RKO (cell line): ENCODE data around the gene SH3RF3.

Source experiments
- DNase-seq: peaks from one replicate; pipeline ENCODE4 v3.0.0-alpha.2; 2016; ENCODE audit warnings: low spot score

SH3RF3 gene

DNA sequence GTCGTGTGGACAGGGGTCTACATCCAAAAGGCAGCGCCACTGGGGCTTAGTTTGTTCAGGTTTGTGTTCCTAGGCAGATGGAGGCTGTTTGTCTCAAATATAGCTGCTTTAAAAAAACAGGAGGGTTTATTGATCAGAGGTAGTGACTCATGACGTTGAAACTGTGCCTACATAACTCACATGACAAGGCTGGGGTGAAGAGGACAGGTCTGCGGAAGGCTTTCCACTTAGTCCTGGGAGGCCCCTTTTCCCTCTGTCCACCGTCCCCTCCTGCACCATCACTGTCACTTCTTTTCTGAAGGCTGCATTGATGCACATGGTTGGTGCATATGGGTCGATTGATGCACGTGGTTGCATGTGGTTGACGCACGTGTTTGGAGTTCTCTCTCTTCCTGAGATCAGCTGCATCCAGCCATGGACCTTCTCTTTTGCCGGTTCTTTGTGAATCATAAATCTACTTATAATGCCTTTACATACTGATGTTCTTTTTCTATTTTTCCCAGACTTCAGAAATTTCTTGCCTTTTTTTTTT, 10.9 kb downstream of the SH3RF3 start:
- DNase-seq, result no peak

DNA sequence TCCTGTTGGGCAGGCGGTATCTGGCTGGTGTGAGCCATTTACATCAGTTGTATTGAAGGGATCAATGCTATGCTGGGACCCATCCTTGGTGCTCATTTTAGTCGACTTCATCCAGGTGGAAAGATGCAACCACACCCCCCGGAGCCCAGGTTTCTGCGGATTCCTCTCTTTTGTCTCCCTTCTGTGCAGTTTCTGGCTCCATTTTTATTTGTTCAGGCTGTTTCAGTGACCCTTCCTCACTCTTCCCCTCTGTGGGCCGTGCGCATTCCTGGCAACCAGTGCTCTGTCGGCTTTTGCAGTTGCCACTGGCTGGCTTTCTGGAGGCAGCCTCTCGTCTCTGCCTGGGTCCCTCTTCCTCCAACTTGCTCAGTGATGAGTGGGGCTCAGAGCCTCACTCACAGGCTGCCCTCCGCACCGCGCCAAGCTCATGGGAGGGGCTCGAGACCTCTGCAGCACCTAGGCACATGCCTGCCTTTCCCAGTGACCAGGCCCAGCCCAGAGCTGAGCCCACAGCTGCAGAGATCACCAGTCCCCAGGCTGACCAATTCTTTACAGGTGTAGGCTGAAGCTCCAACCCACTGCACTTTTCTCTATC, 12.1 kb downstream of the SH3RF3 start:
- no peak for DNase-seq

DNA sequence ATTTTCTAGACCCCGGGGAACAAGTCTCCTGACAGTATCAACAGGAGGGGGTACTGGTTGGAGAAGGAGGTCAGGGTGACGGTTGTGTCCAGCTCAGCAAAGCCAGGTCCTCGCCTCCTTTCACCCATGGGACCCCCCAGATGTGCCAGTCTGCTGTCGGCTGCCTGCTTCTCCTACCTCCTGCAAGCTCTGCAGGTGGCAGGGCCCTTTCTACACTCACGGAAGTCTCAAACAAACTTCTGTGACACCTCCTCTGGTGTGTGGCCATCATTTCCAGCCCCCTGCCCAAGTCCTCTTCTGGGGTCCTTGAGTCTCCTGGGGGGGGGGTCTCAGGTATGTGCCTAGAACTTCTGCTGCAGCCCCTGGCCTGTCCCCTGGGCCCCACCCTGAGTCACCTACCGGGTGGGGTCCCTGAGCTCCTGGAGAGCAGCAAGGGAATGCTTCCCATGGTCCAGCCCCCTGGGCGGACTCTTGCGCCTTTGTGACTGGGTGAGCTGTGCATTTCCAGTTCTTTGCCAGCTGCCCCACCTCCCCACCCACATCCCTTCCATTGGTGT, 12.8 kb downstream of the SH3RF3 start:
- DNase-seq, result no peak

DNA sequence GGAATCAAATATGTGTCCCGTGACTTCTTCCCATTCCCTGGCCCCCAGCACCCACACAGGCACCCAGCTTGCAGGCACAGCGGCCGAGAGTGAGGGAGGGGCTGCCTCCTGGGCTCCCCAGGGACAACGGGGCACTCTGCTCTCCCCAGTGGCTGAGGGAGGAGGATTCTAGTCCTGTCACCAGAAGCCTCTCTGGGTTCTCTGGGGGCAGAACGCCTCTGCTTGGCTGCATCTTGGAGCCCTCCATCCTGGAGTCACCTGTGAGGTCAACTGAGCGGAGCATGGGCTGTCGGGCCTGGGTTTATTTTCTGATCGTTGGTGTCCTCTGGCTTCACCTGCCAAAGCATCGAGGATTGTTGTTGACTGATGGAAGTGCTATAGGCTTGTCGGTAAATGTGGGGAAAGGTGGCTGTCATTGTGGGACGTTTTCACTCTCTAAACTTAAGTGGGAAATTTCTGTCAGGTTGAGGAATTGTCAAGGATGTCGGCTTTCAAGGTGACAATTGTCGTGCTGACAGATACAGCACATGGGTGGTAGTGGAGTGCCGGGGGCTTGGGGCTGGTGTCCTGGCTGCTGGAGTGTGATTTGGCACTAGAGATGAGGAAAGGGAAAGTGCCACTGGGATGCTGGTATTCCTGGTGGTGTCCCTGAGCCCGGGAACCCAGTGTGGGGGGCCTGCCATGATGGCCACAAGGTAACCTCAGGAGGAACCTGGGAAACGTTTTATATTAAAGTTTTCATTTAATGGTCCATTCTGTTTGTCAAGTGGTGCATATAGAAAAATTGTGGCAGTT, 13.6 kb downstream of the SH3RF3 start:
- no peak for DNase-seq

DNA sequence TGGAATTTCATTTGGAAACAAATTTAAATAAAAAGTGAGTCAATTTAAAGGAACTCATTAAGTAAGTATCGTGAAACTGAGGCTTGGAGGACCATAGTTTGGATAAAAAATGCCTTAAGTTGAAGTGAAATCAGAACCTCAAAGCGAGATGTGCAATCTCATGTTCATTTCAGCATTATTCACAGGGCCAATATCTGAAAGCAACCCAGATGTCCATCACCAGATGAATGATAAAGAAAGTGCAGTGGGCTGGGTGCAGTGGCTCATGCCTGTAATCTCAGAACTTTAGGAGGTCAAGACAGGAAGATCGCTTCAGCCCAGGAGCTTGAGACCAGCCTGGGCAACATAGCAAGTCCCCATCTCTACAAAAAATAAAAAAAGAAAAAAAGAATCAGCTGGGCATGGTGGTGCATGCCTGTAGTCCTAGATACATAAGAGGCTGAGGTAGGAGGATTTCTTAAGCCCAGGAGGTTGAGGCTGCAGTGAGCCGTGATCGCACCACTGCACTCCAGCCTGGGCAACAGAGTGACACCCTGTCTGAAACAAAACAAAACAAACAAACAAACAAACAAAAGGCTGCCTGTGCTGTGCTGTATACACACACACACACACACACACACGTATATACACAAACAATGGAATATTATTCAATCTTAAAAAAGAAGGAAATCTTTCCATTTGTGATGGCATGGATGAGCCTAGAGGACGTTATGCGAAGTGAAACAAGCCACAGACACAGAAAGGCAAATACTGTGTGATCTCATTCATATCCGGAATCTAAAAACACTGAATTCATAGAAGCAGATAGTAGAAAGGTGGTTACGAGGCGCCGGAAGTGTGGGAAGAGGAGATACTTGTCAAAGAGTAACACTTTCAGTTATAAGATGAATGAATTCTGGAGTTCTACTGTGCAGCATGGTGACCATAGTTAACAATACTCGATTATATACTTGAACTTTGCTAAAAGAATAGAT, 14.5 kb downstream of the SH3RF3 start:
- no peak for DNase-seq

DNA sequence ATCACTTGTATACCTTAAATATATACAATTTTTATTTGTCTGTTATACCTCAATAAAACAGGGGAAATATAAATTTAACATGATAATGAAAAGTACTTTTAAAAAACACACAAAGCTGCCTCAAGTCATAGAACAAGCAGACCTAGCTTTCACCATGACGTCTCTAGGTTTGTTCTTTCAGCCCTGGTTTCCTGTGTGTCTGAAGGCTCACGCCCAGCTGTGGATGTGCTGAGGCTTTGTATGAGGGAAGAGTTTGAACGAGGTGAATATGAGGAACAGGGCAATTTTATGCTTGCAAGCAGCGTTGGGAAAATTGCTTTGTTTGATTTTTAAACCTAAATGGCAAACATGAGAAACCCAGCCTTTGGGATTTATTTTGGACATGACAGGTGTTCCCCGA, 15.3 kb downstream of the SH3RF3 start:
- no peak for DNase-seq

DNA sequence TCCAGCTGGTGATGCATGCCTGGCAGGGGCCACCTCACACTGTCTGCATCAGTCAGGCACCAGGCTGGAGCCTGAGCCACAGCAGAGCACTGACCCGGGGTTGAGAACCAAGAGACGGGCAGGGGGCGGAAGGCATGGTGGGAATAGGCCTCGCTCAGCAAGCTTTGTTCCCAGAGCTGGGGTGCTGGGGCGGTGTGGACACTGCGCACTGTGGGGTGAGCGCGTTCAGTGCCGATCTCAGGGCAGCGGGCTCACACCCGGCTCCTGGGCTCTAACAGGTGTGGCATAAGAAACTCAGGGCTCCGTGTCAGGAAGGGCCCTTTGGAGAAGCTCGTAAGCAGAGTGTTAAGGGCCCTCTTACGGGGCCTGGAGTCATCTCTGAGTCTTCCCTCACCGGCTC, 15.7 kb downstream of the SH3RF3 start:
- DNase-seq, result no peak

DNA sequence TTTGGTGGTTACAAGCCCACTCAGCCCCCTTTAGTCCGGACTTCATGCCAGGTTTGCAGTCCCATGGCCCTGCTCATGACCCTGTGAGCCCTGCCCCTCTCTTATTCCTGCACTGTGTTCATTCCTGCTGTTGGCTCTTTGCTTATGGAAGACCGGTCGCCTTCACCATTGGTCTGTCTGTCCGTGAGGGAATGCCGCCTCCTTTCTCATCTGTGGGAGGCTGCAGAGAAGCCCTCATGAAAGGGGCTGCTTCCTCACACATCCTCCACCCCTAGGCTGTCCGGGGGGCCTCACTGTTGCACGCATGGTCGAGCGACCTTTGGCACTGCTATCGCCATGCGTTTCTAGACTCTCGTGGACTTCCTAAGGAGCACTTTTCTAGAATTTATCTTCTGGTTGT, 16.3 kb downstream of the SH3RF3 start:
- DNase-seq, result no peak

DNA sequence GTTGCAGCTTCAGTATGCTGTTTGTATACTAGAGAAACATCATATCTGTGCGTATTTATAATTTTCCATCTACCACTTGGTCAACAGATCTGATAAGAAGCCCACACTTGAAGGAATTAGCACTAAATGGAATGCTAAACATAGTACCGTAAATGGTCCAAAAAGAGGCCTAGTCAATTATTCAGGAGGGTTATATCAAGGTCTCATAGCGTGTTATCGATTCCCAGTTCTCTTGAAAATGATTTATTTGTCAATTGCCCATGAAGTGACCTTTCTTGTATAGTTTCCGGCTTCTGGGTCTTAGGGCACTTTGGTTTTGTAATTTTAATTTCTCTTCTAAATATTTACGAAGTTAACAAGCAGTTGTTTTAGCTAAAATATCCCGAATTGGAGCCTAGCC, 18.4 kb downstream of the SH3RF3 start:
- DNase-seq, result no peak

DNA sequence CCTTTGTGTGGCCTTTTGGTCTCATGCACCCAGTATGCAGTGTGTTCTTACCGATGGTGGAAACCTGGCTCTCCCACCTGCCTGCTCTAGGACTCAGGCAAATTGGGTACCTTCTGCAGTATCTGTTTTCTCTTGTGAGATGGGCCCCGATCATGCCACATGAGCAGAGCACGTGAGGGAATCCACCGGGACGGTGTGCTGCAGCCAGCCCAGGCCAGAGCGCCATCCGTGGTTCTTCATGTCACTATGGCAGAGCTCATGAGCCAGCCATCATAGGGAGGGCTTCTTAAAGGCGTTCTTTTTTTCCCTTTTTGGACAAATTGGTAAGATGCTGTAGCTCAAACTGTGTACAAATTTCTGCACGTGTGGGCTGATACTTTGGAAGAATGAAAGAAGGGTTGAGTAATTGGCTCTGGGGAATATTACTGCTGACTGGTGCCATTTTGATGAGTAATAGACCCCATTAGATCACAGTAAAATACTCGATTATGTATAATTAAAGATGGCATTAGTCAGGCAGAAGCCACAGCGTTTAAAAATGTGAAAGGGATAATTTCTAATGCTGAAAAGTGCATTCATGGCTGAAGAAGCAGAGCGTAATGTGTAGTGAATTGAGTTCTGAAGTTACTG, 19.2 kb downstream of the SH3RF3 start:
- DNase-seq, result no peak

DNA sequence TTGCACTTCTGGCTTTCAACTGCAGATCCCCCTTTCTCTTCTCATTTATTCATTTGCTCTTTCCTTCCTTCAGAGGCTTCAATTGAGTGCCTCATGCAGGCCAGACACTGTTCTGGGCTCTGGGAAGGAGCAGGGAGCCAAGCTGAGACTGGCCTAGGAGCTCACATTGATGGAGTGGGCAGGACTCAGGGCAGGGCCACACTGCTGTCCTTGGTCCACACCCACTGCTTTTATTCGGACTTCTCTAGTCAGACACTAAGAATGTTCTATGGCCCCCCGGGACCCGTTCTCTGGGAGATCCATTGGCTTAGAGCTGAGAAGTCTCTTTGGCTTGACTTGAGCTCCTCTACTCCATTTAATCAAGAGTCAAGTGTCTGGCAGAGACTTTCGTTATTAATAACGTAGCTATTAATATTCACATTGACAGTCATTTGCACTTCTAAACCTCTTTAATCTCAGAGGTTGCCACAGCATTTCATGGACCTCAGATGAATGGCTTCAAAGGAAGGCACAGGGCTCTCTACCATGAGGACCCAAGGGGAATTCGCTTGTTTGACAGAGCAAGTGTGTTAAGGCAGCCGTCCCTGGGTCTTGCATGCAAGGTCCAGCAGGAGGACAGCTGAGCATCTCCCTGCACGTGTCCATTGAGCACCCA, 20.1 kb downstream of the SH3RF3 start:
- no peak for DNase-seq

DNA sequence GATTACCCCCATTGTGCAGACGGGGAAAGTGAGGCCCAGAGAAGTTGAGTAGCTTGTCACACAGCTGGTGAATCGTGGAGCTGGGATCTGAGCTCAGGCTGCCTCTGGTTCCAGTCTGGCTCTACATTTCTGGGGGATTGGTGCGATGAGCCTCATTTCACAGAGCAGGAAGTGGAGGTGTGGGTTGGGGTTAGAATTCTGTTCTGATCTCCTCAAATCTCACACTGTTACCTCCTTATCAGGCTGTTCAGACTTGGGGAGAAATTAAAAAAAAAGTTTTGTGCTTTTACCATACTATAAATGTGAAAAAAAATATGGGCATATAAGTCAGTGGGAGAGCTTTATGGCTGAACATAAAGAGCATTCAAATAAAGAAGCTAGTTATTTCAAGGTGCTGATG, 21.6 kb downstream of the SH3RF3 start:
- DNase-seq, result no peak

DNA sequence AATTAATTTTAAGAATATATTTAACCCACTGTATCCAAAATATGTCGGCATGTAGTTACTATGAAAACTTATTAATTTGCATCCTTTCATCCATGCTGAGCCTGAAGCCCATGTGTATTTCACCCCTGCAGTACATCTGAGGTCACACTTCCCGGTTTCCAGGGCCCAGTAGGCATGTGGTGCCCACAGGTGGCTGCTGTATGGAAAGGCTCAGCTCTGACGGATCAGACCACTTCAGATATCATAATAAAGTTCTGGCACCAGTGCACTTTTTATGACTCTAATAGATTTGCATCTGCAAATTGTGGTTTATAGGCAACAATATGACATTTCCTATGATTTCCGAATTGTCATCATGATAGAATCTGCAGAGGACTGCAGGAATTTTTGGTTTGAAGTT, 22.5 kb downstream of the SH3RF3 start:
- DNase-seq, result no peak

DNA sequence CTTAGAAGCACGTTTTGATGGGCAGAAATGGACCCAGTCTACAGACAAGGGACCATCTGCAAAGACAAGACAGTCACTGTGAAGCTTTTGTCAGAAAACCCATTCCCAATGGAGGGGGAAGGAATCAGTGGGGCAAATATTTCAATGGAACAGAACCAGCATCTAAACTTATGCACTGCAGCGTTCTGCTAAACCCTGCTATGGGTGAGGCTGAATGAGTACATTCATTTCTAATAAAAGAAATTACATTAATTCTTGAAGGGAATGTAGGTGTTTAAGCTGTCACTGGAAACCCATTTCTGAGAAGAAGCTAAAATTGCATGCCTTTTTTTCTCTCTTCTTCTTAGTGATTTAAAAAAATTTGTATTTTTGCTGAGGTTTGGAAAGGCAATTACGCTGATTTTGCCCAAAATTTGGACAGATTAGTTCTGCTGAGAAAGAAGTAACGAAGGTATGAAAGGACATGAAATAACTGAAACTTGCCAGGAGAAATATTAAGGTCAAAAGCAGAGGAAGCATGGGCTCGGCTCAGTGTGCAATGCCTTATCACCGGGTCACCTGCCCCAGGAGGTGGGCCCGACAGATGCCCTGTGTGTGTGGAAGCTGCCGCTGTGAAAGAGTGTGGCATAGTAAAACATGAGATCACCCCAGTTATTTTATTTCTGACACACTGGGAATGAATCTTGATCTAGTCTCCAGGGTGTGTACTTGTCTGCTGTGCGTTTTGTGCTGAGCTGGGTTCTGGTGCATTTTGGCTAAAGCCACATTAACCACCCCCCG, 24.2 kb downstream of the SH3RF3 start:
- DNase-seq, result no peak

DNA sequence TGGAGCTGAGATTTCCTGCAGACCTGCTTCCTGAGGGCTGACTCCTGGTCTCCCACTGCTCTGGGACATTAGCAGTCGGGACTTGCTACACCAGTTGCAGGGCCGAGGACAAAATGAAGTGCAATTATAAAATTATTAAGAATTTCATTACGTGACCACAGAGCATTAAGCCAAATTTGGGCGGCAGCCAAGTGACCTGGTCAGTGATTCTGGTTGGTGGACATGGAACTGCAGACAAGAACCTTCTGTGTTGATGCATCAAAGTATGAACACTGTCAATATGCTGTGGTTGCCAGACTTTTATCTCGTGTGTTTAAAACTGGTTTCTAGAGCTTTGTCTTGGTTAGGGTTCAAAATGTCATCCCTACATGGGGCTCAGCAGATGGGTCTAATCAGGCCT, 24.8 kb downstream of the SH3RF3 start:
- DNase-seq, result no peak

DNA sequence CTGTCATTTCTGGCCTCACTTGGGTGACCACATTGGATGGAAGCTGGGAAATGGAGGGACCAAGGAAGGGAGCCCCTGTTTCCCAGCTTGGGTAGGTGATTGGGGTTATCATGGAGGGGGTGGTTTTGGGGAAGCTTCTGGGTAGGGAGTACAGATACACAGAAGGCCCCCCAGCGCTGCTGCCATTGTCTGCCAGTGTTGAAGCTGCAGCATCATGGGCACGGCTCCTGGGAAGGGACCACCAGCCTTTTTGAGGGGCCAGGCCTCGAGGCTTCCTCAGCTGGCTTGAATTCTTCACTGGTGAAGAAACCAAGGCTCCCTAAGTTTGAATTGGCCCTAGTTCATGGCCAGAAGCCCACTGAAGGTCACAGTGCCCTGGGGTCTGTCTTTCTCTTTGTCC, 25.2 kb downstream of the SH3RF3 start:
- DNase-seq, result no peak

DNA sequence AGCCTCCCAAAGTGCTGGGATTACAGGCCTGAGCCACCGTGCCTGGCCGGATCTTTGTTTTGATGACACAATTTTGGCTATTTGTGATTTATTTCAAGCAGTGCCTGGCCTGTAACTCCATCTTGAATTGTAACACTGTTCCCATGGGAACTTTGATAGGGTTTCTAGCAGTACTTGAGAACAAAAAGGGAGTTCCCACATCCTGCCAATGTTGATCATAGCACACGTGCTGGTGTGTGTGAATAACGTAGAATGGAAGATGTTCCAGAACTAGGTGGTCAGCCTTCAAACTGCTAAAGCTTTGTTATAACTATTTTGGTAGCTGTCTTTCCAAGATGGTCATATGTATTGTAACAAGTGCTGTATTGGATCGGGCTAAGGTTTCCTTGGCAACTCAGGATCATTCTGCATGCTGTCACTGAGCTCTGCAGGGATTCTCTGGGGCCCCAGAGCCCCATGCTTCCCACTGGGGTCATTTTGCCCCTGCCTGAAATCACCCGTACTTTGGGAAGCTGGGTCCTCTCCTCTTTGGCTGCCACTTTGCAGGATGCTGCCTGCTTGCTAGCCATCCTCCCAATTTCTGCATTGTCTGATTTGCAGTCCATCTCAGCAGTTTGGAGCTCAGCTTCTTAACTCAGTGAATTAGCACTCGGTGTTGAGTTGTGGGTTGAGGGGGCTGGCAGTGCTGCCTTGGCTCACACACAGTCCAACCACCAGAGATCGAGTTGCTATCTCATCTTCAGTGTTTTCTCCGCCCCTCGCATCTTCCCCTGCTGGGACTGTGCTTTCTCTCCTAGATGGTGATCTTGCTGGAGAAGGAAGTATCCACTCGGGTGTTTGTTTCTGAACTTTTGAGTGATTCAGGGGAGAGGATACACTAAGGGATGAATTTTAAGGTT, 26.8 kb downstream of the SH3RF3 start:
- no peak for DNase-seq

DNA sequence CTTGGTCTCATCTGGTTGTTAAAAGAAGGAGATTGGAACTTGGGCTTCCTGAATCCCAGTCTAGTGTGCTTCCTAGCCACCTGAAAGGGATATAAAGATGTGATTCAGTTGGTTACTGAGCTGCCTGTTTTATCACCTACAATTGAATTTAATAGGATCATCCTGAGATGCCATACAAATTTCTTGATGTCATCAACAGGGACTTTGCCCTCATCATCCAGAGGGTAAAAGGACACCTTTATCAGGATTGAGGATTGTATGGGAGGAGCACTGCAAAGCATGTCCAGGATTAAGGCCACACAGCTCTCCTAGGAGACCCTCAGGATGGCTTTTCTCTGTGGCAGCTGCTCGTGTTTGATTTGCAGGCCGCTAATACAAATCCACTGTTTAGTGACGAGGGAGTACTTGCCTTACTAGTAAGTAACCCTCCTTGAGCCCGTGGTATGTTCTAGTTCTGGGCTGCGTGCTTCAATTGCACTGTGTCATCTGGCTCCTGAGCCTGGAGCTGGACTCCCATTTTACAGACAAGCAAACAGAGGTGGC, 28.6 kb downstream of the SH3RF3 start:
- DNase-seq, result no peak

DNA sequence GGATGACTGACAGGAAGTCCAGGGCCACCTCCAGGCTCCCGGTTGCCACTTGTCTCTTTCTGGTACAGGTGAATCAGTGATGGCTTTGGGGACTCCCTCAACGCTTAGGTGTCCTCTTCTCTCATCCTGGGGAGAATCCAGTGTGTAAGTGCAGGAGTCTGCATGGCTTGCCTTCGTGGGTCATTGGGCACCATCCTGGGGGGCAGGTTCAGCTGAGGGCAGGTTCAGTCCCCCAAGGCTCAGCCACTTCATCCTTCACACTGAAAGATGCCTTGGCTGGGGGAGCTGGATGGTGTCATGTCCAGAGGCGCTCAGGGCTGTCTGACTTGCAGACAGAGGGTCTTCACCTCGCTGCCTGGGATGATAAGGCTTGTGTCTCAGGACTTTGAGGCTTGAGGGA, 29.2 kb downstream of the SH3RF3 start:
- no peak for DNase-seq
